Erythroblast (primary cell): Measurements from ENCODE around the gene TNFRSF17.

Experiments
- GATA1 ChIP-seq: IDR thresholded peaks from 2 replicates; pipeline ENCODE4 v1.6.1; 2011; ENCODE audit warnings: low read depth, mild to moderate bottlenecking, control low read depth, low read length, moderate library complexity
- POLR2A ChIP-seq: IDR thresholded peaks from 2 replicates; pipeline ENCODE4 v1.6.1; 2011; ENCODE audit warnings: mild to moderate bottlenecking, low read length

GRCh38 chr16:11992008-11992584, 27.1 kb downstream of the TNFRSF17 start:
- TF ChIP-seq POLR2A (no peak), GATA1 (no peak)
